HT-29 (cell line): Measurements from ENCODE around the gene ACOX3. TPM values are rescaled to one million over a fixed set of nuclear protein-coding genes. Genes with fewer than 3 reads are reported as not detected.
"Not testable (repeated sequence)": the region's sequence is repeated elsewhere in the genome, so short reads cannot be mapped to it uniquely, and the experiment has no call there.

Experiments used
- DNase-seq: peaks from one replicate; pipeline ENCODE4 v3.0.0-alpha.2; 2015; ENCODE audit warnings: low spot score
- total RNA-seq: library from RNA; depleted of rRNA; stranded (reverse); fragments of >200 nt; shearing (Covaris generic); gene quantifications from 2 replicates; pipeline ENCODE4 v1.2.3, GENCODE V29; 2014

Gene ACOX3
- total RNA-seq, 1 experiment from 2014 or later: 7.5 TPM

DNA sequence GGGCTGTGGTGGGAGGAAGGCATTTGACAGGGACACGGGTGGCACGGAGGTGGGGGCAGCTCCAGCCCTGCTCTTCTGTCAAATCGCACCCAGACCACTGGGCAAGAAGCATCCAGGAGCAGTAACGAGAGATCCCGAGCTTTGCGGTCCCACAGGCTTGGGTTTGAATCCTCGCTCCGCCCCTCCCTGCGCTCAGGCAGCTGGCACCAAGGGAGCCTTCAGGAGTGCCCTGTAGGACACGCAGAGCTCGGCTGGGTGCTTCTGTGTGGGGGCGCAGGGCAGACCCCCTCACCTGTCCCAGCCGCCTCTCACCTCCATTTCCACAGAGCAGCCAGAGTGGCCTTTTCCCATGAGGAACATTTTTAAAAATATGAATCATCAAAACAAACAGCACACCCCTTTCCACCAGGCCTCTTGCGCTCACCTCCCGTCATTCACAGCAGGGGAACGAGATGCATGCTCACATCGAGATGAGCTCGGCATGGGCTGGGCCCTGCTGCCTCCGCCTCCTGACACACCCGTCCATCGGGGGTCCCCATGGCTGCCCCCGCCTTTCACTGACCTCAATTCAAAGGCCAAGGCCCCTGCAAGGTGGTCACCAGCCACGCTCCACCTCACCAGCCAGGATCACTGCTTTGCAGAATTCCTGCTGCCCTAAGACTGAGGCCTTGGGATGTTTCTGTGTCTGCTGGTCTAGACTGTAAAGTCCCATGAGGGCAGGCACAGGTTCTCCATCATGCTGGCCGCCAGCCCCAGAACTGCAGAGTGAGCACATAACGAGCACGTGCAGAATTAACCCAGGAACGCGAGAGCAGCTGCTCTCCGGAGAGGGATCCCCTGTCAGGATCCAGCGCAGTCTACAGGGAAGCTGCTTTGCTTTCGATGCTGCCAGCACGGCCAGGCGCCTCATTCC lies 52.7 kb downstream of the ACOX3 start:
- DNase-seq: no peak

GRCh38 chr4:8387194-8387593 lies 53.3 kb downstream of the ACOX3 start:
- no peak for DNase-seq

DNA sequence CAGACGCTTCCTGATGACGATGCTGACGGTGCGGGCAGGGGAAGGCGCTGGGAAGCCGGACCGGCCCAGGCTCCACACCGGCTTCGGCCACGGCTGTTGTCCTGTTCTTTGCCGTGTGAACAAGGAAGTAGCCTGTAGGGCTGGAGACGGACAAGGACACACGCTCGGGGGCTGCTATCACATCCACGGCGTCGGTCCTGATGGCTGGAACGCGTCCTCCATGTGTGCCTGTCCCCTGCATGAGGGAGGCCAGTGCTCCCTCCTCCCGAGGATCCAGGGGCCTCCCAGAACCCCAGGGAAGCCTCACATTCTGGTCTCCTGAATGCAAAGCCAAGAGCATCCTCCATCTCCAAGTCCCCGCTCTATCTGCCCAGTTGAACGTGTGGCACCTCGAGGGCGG lies 53.8 kb downstream of the ACOX3 start:
- no peak for DNase-seq

DNA sequence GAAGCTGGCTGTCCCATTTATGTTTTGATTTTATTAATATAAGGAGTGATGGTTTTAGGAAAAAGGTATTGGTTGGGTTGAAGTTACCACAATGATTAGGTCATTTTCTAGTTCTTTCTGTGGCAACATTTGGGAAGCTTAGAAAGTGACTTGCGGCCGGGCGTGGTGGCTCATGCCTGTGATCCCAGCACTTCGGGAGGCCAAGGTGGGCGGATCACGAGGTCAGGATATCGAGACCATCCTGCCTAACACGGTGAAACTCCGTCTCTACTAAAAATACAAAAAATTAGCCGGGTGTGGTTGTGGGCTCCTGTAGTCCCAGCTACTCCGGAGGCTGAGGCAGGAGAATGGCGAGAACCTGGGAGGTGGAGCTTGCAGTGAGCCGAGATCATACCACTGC lies 54.4 kb downstream of the ACOX3 start:
- not testable (repeated sequence) for DNase-seq

GRCh38 chr4:8385611-8386010 lies 54.9 kb downstream of the ACOX3 start:
- no peak for DNase-seq

DNA sequence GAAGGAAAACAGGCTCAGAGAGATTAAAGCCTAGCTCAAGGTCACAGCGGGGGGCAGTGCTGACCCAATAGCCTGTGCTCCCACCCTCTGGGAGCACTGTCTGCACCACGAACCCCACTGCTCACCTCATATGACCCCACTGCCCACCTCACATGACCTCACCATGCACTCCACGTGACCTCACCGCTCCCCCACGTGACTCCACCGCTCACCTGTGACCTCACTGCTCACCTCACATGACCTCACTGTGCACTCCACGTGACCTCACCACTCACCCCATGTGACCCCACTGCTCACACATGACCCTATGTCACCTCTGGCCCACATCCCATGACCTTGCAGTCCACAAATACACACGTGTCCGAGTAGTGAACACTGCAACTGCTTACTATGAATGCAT lies 55.4 kb downstream of the ACOX3 start:
- no peak for DNase-seq

DNA sequence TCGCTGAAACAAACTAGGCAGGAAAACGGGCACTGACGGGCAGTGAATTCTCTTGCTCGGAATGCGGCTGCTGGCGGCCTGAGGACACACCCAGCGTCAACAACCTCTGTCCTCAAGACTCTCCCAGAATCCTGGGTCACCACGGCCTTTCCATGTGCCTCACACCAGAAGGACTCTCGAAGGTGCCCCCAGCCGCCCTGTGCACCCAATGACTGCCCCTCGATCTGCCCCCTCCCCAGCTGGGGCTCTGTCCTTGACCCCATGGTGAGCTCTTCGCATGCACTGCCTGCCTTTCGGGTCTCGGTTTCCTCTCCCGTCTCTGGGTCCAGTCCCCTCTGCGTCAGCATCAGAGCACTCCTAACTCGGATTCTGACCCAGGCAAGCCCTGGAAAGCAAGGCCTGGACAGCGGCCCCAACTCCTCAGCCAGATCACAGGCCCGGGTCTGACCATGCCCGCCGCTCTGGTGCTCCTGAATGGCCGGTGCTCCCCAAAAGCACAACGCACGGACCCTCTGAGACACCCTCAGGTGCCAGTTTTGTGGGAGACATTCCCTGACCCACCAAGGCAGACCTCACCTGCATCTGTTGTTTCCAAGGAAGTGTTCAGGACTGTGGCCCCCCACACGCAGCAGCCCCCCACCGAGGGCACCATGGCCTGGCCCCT lies 56.0 kb downstream of the ACOX3 start:
- DNase-seq: no peak

DNA sequence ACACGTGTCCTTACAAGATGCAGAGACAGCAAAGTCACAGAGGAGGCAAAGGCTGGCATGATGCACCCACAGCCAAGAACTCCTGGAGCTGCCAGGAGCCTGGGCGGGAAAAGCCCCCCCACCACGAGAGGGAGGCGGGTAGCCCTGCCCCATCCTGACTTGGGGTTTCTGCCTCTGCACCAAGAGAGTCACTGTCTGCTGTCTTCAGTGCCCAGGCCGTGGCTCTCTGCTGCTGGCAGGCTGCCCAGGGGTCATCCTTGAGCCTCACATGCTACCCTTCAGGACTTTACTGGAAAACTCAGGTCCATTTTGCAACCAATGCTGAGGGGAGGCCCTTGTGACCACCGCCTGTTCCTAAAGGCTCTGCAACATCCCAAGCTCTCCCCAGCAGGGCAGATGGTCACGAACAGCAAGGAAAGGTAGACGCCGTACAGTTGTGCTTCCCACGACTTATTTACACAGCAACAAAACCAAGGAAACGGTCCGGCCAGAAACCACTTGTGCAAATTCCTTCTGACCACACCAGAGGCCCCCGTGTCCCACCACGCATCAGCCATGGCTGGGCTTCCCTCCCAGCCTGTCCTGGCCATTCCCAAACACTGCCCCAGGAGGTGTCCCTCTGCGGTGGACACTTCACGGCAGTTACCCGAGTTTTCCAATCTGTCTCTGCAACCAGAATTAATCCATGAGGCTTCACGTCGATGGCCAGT lies 56.9 kb downstream of the ACOX3 start:
- no peak for DNase-seq

DNA sequence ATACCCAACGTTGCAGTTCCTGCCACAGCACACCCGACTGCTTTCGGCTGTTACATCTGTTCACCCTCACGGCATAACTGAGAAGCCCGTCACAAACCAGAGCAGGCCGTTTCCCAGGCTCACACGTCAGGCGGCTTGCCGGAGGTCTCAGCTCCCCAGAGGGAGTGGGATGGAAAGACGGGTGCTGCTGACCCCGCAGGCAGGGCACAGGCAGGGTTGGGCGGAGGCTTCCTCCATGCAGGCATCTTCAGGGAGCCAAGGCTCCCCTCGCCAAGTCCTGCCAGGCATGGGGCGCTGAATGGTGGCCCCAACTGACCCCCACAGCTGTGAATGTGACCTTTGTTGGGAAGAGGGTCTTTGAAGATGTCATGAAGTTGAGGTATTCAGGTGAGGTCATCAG lies 57.5 kb downstream of the ACOX3 start:
- no peak for DNase-seq

DNA sequence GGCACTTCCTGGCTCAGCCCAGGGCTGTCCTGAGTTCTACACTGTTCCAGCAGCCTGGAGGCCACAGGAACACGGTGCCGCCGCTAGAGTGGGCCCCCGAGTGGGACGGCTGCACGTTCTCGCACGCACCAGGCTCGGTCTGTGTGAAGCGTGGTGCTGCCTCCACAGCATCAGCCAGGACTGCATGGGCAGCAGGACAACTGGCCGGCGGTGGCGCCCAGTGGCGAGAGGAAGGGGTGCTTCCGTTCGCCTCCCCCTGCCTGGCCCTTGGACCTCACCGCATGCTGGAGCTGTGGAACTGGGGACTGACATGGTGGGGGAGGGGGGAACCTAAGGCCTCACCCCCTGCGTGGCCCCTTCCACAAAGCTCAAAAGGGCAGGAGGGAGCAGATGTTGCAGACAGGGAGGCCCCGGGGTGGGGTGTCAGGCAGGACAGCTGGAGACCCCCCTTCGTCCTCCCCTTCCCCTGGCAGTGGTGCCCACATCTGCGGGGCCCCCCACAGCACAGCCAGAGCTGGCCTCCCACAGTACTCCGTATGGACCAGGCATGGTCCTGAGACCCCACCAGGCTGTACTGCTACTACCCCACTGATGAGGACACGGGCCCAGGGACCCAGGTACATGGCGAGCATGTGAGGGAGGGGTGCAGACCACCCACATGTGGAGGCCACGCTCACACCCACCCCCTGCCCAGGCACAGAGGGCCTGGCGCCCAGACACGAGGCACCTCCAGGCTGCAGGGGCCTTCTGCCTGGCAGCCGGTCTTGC lies 58.5 kb downstream of the ACOX3 start:
- DNase-seq: no peak

DNA sequence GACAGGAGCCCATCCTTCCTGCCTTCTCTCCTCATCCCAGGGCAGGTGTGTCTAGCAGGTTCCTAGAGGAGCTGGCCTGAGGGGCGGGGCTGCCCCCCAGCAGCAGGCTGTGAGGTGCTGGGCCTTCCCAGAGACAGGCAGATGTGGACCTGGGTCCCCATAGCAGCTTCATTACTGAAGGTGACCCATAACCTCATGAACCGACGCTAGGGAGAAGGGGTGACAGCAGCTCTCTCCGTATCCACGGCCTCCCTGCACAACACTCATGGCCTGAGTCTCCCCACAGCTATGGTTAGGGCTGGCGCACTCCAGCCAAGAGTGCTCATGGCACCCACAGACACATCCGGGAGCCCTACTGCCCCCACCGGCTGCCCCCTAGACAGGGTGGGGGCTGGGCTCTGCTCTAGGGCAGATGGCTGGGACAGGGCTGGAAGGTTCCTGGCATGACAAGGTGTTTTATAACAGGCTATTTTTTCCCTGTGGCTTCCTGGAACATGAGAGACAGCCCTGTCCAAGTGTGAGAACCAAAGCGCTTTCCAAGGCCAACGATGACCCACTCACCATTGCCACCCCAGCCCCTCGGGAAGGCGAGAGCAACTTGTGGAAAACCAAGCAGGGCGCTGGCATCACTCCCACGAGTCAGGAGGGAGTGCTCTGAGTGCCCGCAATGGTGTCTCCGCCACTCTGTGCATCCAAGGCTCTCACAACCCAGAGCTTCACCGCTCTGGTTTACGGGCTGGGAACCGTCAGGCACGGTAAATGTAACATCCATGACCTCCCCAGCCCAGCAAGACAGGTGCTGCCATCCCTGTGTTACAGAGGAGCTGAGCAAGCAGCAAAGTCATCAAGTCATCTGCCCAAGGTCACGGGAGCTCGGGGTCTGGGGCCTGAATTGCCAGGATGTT lies 59.8 kb downstream of the ACOX3 start:
- no peak for DNase-seq

DNA sequence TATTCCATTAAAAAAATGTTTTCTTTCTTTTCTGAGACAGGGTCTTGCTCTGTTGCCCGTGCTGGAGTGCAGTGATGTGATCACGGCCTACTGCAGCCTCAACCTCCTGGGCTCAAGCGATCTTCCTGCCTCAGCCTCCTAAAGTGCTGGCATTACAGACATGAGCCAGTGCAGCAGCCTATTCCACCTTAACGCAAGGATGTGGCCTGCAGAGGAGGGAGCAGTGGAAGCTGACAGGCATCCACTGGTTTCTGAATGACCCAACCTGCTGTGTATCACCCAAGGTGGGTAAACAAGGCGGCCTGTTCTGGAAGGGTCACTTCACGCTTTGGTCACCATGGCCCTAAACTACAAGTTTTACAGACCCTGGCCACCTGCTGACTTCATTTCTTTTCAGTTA lies 60.8 kb downstream of the ACOX3 start:
- no peak for DNase-seq

DNA sequence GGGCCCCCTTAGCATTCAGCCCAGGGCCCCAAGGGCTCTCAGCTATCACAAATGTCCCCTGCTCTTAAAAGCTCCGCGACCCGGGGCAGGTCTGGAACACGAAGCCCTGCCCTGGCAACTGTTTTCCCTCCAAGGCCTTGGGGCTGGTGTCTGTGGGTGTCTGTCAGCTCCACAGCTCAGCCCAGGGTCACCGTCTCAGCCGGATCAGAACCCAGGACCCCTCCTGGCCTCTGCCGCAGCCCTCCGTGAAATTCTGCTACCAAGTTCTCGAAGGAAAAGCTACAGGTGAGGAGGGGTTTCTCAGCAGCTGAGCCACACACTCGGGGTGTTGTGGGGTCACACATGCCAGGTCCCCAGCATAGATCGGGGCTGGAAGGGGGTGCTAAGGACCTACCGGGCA lies 61.2 kb downstream of the ACOX3 start:
- no peak for DNase-seq

DNA sequence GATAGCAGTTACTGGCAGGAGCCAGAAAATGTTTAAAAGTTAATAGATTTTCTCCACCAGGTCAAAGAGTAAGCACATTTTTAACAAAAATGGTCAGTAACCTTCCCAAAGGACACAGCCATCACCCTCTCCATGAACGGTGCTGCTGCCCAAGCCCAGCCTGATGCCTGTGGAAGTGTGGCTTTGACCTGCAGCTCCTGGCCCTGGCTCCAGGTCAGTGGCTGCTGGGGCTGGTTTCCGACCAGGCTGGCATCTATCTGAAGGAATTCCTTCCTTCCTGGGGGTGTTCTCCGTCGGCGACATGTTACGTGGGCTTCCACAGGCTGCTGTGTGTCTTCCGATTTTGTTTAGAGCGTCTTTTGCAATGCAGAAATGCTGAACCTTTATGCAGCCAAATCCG lies 61.7 kb downstream of the ACOX3 start:
- no peak for DNase-seq

DNA sequence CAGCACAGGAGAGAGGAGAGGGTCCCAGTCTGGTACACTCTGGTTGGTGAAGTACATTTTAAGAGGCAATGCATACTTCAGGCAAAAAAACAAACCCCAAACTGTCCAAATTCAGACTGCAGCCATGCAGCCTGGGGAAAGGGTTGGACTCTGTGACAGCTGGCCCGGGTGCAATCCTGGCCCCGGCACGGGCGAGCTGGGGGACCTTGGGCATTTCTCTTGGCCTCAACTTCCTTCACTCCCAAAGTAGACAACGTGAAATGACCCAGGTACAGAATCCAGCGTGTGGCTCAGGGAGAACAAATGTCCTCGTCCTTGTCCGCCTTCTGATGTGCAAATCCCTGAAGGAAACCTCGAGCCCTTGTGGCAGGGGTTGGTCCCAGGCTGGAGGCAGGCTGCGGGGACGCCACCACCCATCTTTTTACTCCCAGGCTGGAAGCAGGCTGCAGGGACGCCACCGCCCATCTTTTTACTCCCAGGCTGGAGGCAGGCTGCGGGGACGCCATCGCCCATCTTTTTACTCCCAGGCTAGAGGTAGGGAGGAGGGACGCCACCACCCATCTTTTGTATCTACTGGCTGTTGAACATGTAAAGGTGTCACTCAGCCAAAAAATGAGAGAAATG lies 62.3 kb downstream of the ACOX3 start:
- no peak for DNase-seq

DNA sequence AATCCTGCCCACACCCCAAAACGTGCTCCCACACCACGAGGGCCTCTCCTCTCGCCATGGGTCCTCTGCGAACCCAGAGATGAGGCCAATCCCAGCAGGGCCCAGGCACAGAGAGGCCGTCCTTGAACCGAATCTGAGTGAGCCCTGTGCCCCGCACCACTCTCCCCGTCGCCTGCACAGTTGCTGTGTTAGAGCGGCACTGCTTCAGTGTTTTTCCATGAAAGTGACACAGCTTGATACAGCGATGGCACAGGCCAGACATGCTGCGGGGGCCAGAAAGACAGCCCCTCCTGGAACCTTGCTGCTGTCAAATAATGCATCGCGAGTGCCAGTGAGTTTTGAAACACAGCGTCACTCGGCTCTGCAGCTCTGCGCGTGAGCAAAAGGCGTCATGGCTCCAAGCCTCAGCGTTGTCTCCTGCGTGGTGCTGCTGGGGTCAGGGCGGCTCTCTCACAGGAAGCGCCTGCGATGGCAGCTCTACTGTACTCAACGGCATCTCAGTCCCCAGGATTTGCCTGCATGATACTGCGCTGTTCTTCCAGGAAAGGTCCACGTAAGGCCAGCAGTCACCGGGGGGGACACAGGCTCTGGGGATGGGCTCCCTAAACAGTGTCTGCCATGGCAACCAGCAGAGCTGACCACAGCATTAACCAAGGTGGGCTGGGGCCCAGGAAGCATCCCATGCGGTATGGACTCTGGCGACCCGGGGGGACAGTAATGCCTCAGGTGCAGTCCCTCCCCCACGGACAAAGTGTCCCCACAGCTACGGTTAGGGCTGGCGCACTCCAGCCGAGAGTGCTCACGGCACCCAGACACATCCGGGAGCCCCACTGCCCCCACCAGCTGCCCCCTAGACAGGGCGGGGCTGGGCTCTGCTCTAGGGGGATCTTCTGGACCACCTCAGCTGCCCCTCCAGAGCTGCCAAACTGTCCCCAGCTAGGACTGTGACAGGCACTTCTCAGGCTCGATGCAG lies 63.1 kb downstream of the ACOX3 start:
- DNase-seq: no peak

DNA sequence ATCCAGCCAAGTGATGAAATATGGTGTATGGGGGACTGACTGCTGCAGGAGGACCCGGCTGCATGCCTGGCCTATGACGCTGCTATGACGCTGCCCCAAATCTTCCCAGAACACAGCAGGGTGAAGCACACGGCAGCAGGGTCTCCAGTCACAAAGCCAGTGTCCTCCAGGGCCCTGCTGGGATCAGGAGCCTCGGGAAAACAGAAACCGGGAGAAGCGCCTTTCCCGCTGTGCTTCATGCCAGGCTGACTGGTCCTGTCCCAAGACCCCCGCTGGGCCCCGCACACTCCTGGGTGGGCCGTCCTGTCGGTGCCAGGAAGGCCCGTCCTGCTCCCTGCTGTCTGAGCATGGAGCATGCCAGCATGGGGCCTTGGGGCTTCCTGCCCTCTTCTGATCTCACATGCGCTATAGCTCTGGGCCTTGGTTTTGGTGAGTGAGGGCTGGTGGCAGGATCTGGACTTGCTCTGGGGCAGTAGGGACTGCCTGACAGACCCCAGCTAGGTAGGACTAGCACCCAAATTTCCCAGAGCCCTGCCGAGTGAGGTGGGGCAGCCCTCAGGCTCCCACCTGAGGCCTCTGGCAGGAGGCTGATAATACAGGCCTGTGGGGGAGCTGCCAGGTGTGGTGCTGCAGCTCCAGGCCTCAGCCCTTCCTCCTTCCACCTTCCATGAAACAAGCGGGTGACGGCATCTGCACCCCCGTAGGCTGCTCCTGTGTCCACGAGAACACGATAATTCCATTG lies 64.0 kb downstream of the ACOX3 start:
- no peak for DNase-seq
